NCI-H1694 (cell line): ENCODE data around the gene RNLS.
"Not testable (repeated sequence)": the region's sequence is repeated elsewhere in the genome, so short reads cannot be mapped to it uniquely, and the experiment has no call there.

ENCODE experiments used
- DNase-seq: peaks from one replicate; lab custom pipeline; 2025; lab: John Stamatoyannopoulos, UW

Gene RNLS

GRCh38 chr10:88522715-88523114 lies 60.4 kb downstream of the RNLS start:
- DNase-seq: no peak

- no peak for DNase-seq
Observed at GRCh38 chr10:88521791-88522190, 61.3 kb downstream of the RNLS start.

GRCh38 chr10:88515235-88515634 lies 67.9 kb downstream of the RNLS start:
- DNase-seq: no peak

GRCh38 chr10:88512599-88512998 lies 70.5 kb downstream of the RNLS start:
- DNase-seq: no peak

- no peak for DNase-seq
Observed at GRCh38 chr10:88508796-88509195, 74.3 kb downstream of the RNLS start.

GRCh38 chr10:88507826-88508453 lies 75.2 kb downstream of the RNLS start:
- DNase-seq: no peak

GRCh38 chr10:88507404-88507803 lies 75.7 kb downstream of the RNLS start:
- DNase-seq: no peak

GRCh38 chr10:88505680-88506215 lies 77.4 kb downstream of the RNLS start:
- DNase-seq: no peak

- DNase-seq: no peak
Observed at GRCh38 chr10:88505265-88505664, 77.9 kb downstream of the RNLS start.

GRCh38 chr10:88500656-88501055 lies 82.5 kb downstream of the RNLS start:
- no peak for DNase-seq

- no peak for DNase-seq
Observed at GRCh38 chr10:88499569-88500470, 83.3 kb downstream of the RNLS start.

- DNase-seq: no peak
Observed at GRCh38 chr10:88497913-88498312, 85.2 kb downstream of the RNLS start.

- no peak for DNase-seq
Observed at GRCh38 chr10:88494537-88494936, 88.6 kb downstream of the RNLS start.

- no peak for DNase-seq
Observed at GRCh38 chr10:88493691-88494483, 89.2 kb downstream of the RNLS start.

GRCh38 chr10:88491314-88491713 lies 91.8 kb downstream of the RNLS start:
- DNase-seq: no peak

GRCh38 chr10:88490231-88490980 lies 92.7 kb downstream of the RNLS start:
- no peak for DNase-seq

- DNase-seq: no peak
Observed at GRCh38 chr10:88489107-88489506, 94.0 kb downstream of the RNLS start.

- DNase-seq: not testable (repeated sequence)
Observed at GRCh38 chr10:88486816-88487215, 96.3 kb downstream of the RNLS start.

GRCh38 chr10:88482220-88482619 lies 100.9 kb downstream of the RNLS start:
- DNase-seq: no peak

- DNase-seq: no peak
Observed at GRCh38 chr10:88478256-88478655, 104.9 kb downstream of the RNLS start.

- DNase-seq: no peak
Observed at GRCh38 chr10:88477343-88478085, 105.6 kb downstream of the RNLS start.
